HG02852 (cell line): ENCODE measurements around the gene AASDH.

Source experiments
- ATAC-seq: cut with Tn5 transposase; IDR thresholded peaks from one replicate; pipeline ENCODE4 v1.9.1; 2021; ENCODE audit warnings: mild to moderate bottlenecking, moderate library complexity; ENCODE audit not compliant: unreplicated experiment

AASDH gene

DNA sequence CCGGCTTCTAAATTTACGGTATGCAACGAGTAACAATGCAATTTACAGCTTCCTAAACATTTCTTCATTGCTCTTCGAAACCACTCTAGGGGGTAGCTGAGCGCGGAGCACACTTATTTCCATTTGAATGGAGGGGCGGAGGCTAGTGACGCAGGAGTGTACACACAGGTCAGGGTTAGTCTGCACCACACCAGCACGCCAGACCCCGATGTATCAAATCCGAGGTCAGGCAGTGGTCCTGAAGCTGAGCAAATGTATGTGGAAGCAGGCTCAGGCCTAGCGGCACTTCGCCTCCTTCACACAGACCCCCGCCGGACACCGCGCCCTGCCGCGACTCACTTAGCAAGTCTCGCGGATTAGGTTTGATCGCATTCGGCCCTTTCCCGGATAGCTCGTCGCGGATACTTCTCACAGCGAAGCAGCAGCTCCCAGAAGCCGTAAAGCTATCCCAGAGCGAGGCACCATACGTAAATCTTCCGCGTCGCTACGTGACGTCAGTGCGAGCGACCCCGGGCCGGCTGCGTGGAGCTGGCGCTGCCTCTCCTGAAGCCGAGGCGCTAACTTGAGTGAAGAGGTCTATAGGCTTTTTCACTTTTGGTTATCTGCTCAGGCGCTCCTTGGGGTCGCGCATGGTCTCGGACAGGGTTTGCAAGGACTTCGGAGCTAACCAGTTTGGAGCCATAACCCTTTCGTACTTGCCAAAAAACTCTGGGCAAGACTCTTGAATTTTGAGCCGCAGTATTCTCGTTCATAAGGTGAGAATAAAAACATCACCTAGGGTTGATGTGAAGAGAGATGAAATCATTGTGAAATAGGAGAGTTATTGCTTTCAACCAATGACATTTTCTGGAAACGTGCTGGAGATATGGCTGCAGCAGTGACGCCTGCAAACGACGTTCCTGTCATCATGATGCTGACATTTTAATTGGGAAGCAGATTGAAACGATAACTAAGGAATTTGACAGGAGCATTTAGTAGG lies at the start of gene AASDH:
Gene AASDH, minus strand, starts transcription at position 469 of the 979 bp plus-strand sequence. CDS start 3,192 bp downstream, outside the sequence.
- peak; percentile 94 for ATAC-seq

DNA sequence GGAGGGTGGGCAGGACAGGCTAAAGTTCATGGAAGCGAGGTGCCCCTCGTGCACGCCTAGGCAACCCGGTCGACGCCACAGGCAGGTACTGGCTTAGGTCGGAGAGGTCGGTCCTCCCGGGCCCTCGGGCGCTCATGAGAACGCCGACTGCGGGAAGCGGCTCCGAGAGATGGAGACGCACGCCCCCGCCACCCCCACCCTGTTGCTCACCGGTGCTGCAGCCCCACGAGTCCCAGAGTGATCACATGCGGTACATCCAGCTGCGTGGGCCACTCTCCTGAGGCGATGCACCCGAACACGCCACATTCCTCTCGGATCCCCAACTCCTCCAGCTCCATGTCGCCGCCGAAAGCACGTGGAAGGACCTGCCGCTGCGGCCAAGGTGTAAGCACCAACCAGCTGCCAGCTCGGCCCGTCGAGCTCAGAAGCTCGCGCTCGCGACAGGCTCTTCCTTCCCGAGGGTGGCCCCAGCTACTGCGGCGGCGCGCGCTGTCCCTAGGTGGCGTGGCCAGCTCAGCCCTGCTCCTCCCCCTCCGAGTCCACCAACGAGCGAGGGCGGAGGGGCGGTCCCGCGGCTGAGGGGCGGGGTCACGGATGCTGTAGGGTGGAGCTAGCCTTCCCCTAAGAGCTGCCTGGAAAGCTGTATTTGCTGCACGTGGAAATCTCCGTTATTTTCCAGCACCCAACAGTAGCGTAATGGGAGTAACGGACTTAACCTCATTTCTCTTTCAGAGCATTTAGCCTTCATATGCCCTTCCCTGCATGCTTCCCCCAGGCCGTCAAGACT lies 48.0 kb upstream of the AASDH start, which contains the start of gene PPAT:
Gene PPAT, minus strand, starts transcription at position 476 of the 787 bp plus-strand sequence. Its CDS starts 138 bp downstream, at position 338.
- ATAC-seq, result peak; percentile 71

GRCh38 chr4:56434599-56435139 lies 47.4 kb upstream of the AASDH start:
- peak; percentile 17 for ATAC-seq

GRCh38 chr4:56433280-56433679 lies 46.0 kb upstream of the AASDH start:
- no peak for ATAC-seq

DNA sequence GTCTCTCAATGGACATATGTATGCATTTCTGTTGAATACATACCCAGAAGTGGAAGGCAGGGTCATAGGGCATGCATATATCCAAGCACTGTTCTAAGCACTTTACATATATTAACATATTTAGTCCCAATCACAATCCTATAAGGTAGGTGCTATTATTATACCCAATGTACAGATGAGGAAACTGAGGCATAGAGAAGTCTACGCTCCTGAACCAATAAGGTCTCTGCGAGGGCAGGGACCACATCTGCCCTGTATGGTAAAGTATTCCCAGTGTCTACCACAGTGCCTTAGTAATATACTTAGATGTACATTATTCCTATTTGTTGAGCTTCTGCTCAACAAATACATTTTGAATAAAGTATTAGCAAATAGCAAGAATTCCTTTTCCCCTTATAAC lies 42.9 kb upstream of the AASDH start:
- no peak for ATAC-seq

- ATAC-seq, result no peak
Measured at GRCh38 chr4:56427179-56427578, 39.9 kb upstream of the AASDH start.

GRCh38 chr4:56426273-56426672 lies 39.0 kb upstream of the AASDH start:
- ATAC-seq, result peak; percentile 92

- no peak for ATAC-seq
Measured at GRCh38 chr4:56425518-56425917, 38.2 kb upstream of the AASDH start.

DNA sequence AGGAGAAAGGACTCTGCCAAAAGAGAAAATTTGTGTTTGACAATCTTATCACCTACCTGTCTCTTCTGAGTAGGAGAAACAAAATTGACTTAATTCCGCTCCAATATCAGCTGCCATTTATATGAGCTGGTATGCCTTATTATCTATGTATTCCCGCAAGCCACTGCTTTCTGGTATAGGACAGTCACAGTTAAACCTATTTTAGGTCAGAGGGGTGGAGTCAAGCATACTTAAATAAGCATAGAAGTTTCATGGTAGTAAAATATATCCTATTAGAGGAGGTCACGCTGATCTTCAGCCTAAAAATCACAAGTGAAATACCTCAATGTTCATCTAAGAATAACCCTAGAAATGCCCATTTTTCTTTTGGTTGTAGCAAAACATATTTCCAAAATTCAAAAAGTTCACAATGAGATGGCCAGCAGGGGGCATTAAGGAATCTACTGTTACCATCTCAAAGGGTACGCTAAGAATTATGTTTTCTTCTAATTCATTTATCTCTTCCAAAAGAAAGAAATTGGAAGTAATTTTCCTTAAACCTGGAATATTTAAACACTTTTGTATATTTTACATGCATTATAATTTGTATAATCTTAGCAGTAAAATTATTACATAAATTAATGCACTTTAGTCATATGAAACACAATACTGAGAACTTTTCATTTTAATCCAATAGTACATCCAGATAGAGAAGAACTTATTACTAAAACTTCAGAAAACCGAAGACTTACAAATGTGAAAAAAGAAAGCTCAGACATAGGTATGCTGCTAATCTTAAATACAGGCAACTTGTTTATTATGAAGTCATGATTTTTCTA lies 37.6 kb upstream of the AASDH start:
- ATAC-seq, result no peak

DNA sequence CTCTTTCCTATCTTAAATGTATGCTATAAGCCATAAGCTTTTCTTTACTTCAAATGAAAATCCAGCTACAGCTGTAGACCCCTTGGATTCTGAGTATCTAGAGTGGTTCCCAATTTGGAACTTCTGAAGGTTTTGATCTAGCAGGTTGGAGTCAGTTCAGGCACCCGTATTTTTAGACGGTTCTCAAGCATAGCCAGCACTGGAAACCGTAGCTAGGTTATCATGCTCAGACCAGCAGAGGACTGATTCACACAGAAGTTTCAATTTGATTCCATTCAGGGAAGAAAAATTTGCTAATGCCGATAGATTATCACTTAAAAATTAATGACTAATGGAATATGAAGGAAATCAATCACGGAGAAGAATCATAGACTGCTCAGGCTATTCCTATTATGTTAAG lies 36.9 kb upstream of the AASDH start:
- no peak for ATAC-seq

DNA sequence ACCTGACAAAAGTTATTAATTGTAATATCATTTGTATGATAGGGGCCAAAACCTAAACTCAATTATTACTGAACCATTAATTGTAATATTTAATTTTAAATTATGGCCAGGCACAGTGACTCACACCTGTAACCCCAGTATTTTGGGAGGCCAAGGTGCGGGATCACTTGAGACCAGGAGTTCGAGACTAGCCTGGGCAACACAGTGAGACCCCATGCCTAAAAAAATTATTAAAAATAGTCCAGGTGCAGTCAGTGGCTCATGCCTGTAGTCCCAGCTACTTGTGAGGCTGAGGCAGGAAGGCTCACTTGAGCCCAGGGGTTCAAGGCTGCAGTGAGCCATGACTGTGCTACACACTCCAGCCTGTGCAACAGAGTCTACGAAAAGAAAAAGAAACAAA lies 30.1 kb upstream of the AASDH start:
- ATAC-seq, result no peak

DNA sequence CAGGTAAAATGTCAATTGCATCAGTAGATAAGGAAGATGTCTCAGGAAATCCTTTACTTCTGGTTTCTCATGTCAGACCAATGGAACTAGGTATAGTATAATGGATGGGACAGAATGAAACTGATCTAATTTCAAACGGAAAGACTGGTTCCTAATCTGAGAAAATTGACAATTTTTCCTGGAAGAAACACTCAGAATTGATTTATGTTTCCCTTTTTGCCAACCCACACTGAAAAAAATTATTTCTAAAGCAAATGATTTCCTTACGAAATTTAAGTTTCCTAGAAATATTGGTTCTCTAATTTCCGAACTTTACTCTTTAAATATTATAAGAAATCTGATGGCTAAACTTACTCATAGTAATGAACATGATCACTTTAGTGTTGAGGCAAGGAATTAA lies 29.1 kb upstream of the AASDH start:
- no peak for ATAC-seq

GRCh38 chr4:56414135-56414670 lies 26.9 kb upstream of the AASDH start:
- ATAC-seq, result no peak

DNA sequence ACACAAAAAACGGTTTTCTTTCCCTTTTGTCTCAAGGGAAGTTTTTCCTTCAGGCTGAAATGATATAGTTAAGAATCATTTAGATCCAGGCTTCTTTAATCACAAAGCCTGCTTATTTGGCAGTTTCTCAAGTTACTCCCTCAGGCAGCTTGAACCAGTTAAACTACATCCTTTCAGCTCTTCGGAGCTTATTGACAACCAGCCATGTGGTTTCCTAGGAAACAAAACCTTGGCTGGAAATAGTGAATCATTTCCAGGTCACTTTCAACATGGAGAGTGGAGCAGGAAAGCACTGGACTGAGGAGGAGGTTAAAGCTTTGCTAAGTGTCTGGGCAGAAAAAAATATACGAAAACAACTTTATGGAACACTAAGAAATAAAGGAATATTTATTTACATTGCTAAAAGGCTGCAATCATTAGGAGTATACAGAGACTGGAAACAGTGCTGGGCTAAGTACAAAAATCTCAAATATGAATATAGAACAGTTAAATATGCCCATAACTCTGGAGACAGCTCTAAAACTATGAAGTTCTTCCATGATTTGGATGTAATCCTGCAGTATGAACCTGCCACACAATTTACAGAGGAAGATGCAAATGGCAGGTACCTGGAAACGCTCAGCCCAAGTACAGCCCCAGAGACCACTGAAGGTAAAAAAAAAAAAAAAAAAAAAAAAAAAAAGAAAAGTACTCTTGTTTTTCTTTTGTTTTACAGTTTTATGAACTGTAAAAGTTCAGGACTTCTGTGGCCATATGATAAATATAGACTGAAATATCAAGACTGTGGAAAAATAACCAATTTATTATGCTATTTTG lies 23.2 kb upstream of the AASDH start:
- ATAC-seq, result no peak

- no peak for ATAC-seq
Measured at GRCh38 chr4:56409511-56410090, 22.3 kb upstream of the AASDH start.

GRCh38 chr4:56408978-56409377 lies 21.7 kb upstream of the AASDH start:
- no peak for ATAC-seq

DNA sequence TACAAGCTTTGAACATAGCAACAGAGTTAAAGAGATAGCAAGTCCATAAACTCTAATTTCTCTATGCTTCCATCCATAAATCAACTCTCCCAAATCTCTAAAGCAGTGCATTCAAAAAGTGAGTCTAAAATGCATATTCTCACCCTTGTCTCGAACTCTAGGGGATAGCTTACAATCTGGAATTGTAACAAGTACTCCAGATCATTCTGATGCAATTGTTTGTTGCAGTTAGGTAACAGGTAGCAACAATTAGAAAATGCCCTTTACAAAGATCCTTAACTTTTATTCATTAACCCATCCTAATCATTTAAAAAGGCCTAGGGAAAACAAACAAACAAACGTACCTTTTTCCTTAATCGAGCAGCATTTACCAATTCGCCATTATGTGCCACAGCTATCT lies 18.9 kb upstream of the AASDH start:
- no peak for ATAC-seq

DNA sequence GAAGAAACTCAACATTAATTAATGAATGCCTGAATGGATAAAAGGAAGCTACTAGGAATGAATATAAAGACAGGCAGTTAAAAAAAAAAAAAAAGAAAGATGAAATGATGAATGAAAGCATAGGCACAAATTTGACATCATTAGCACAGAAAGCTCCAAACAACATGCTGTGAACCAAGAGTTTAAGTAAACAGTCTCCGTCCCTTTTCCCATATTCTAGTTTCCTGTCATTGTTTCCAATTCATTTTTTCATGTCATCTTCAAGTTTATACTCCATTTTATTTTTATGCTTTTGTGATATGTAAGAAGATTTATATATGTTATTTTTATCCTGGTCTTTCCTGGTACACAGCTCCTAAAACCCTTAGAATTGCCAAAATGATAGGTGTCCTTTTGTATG lies 17.7 kb upstream of the AASDH start:
- ATAC-seq, result no peak

- no peak for ATAC-seq
Measured at GRCh38 chr4:56400560-56400959, 13.3 kb upstream of the AASDH start.
